DMS53 treated with DMSO at 0.1 percent for 48 hours (cell line): ENCODE measurements around the gene SGMS1.

Experiments
- DNase-seq: peaks from one replicate; lab custom pipeline; 2025; ENCODE audit not compliant: unreplicated experiment; lab: John Stamatoyannopoulos, UW

The SGMS1 gene

GRCh38 chr10:50316695-50317648 is 306.8 kb downstream of the SGMS1 start:
- DNase-seq = no peak

DNA sequence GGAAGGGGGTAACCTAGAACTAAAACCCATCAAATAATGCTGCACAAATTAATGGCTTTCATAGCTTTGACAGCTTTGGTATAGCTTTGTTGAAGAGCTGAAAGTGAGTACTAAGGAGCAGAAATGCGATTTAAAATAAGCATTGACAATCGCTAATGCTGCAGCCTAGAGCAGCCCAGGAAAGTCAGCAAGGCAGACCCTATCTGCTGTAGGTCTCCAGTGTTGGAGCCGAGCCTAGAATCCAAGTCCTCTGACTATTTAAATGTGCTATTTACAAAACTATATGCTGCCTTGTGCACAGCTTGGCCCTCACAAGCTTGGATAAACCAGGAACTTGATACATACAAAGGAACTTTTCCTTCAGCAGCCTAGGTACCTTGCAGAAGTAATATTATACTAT is 307.6 kb downstream of the SGMS1 start:
- DNase-seq = no peak

DNA sequence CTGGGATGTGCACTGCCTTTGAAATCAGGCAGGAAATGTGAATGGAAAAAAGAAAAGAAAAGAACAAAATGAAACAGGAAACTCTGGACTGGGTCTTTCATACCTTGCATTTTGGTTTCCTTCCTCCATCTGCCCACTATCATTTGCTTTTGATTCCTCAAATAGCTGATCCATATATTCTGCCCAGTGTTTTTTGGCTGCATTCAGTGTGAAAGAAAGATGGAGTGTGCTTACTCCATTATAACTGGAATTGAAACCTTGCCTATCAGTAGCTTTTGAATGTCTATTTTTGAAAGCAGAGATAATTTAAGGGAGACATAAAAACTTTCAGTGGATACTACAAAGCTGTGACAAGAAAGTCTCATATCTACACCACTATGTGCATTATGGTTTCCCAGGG is 308.3 kb downstream of the SGMS1 start:
- no peak for DNase-seq

DNA sequence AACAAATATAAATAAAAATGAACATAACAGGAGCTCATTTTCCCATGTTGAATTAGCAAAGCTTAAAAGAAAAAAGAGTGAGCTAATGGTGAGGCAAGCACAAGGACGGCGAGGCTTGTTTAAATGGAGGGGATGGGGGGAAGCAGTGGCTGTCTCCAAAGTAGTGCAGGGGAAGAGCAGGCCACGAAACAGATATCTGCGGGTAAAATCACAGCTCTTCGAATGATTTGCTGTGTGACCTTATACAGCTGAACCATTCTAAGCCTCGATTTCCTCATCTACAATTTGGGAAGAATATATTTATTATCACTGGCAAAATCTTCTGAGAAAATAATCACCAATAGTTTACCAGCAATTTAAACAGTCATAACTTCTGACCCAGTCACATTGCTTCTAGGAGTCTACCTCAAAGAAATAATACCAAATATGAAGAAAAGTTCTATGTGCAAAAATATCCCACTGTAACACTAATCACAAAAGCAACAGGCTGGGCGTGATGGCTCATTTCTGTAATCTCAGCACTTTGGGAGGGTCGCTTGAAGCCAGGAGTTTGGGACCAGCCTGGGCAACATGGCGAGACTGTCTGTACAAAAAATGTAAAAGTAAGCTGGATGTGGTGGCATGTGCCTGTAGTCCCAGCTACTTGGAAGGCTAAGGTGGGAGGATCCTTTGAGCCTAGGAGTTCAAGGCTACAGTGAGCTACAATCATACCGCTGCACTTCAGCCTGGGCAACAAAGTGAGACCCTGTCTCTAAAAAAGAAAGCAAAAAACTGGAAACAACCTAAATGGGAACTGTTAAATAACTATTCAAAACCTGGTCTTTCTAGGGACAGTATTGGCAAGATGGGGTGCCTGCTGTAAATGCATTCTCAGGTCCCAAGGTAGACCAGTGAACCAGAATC is 309.3 kb downstream of the SGMS1 start:
- no peak for DNase-seq

DNA sequence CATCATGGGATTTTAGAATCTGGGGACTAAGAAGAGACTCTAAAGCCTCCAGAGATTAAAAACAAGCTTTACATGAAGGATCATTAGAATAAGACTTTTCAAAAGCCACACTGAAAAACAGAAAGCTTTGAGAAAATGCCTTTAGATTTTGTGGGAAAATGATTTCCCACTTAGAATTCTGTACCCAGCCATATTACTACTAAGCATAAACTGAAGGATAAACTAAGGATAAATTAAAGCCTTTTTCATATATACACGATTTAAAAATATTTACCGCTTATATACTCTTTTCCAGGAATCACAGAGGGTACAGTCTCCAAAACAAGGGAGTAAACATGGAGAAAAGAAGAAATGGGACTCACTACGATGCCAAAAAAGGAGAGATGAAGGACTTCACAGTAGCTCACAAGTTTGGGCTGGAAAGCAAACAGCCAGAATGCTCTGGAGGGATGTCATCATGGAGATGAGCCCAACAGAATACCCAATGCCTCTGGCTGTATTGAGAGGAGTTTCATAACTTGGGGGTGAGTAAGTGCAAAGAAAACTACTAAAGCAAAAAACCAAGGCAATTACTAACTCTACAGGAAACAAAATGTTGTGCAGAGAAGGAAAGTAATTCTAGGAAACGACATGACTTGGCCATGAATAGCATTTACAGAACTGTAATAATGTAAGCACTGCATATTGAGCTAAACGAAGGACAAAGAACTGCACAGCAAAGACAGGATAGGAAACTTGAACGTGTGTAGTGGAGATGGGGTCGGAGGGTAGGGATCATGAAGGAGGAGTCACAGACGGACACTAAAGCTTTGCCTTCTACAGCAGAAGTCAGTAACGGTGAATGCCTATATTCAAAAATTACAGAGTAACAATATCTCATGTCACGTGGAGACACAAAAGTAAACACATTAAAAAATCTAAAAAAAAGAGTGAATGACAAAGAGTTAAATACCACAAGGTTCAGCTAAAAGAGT is 311.0 kb downstream of the SGMS1 start:
- DNase-seq = no peak

DNA sequence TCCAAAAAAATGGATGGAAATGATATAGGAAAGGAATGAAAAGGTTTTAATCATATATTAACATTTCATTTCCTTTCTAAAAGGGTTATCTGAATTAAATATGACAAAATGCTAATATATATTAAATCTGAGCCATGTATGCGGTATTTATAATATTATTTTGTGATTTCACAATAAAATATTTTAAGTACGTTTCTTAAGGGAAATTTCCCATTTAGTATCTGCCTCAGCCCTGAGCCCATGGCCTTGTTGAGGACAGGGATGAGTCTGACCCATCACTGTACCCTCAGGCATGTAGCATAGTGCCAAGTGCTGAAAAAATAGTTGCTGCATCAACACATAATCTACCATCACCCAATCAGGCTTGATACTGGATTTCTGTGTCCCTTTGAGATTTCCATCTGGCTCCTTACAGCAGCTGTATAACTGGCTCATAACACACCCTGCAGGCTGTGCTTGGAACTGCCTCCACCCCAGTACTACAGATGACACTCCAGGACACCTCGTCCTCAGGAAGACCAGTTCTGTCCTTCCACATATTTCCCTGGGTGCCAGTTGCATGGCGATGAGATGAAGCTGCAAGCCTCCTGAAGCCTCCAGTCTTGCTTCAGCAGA is 313.1 kb downstream of the SGMS1 start:
- peak; percentile 46 for DNase-seq

DNA sequence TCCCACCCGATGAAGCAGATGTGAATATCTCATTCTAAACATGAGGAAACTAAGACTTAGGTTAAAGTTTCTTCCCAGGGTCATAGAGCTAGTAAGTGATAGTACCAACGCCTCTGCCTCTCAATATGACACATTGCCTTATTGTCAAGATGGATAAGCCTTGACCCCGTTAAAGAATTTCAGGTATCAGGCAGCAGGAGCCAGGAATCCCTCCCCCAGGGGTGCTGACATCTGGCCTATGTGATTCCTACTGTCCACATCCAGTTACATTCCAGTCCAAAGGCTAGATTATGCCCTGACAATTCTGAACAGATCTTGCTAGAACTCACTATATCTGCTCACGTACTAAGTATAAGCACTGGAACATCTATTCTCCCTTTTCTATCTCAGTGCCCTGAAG is 314.4 kb downstream of the SGMS1 start:
- no peak for DNase-seq

DNA sequence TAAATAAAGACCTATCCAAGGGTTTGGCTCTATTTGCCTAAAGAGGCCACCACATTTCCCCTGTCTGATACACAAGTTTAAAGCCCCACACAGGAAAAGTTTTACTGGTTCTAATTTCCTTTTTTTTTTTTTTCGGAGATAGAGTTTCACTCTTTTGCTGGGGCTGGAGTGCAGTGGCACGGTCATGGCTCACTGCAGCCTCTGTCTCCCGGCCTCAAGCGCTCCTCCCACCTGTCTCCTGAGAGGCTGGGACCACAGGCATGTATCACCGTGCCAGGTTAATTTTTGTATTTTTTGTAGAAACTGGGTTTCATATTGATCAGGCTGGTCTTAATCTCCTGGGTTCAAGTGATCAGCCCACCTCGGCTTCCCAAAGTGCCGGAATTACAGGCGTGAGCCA is 319.1 kb downstream of the SGMS1 start:
- DNase-seq = no peak

DNA sequence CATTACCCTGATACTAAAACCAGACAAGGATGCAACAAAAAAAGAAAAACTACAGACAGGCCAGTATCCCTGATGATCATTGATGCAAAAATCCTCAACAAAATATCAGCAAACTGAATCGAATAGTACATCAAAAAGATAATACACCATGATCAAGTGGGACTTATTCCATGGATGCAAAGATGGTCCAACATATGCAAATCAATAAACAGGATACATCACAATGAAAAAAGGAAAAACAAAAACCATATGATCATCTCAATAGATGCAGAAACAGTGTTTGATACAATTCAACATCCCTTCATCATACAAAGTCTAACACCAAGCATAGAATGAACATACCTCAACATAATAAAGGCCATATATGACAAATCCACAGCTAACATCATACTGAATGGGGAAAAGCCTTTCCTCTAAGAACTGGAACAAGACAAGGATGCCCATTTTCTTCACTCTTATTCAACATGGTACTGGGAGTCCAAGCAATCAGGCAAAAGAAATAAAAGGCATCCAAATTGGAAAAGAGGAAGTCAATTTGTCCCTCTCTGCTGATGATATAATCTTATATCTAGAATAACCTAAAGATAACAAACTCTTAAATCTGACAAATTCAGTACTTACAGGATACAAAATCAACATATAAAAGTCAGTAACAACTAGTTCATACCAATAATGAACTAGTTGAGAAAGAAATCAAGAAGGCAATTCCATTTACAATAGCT is 323.6 kb downstream of the SGMS1 start:
- no peak for DNase-seq

DNA sequence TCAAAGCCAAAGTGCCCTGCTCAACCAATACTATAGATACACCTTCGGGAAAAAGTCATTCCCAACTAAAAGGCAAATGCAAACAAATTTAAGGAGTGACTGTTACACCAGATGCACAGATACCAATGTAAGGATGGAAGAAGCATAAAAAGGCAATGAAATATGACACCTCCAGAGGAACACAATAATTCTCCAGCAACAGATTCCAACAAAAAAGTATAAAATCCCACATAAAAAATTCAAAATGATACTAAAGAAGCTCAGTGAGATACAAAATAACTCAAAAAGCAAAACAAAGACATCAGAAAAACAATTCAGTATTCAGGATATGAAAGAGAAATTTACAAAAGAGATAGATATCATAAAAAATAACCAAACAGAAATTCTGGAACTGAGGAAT is 328.4 kb downstream of the SGMS1 start:
- no peak for DNase-seq

DNA sequence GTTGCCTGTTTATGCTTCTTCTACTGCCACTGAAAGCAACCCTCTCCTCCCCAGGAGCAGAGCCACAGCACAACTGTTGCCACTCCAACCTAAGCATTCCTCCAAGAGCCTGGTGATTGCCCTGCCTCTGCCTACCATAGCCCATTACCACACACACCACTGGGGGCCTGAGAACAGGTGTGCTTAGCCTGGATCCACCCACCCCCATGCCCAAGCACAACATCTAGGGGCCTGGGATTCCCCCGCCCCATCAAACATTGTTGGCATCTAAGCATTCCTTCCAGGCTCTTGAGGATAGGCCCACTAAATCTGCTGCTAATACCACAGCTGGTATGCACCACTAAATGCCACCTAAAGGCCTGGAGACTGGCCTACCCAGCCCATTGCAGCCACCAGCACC is 329.2 kb downstream of the SGMS1 start:
- no peak for DNase-seq

DNA sequence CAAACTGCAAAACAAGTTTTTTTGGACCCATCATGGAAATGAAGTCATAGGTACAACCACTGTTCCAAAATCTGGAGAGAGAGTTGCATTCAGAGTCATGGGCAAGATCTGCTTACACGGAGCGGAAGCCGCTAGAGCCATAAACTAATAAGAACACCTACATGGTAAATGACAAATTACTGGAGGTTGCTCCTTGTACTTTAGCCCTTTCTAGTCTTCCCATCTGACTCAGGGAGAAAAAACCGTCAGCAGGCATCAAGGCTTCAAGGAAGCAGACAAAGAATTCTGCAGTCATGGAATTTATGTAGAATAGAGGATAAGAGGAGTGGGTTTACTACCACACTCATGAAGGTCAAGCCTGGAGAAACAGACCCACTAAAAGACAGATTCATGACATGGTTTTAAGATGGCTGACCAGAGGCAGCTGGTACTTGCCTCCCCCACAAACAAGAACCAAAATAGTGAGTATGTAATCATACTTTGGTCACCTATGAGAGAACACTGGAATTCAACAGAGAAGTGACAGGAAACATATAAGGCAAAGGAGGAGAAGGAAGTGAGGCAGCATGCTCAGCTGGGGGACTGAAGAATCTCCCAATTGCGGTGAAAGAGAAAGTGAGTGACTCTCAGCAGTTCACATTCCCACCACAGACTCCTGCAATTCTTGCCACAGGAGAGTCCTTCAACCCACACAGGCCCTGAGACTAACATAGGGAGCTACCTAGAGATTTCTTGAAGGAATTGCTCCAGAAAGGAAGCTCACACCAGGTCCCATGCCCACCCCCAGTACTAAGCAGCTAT is 330.0 kb downstream of the SGMS1 start:
- no peak for DNase-seq

DNA sequence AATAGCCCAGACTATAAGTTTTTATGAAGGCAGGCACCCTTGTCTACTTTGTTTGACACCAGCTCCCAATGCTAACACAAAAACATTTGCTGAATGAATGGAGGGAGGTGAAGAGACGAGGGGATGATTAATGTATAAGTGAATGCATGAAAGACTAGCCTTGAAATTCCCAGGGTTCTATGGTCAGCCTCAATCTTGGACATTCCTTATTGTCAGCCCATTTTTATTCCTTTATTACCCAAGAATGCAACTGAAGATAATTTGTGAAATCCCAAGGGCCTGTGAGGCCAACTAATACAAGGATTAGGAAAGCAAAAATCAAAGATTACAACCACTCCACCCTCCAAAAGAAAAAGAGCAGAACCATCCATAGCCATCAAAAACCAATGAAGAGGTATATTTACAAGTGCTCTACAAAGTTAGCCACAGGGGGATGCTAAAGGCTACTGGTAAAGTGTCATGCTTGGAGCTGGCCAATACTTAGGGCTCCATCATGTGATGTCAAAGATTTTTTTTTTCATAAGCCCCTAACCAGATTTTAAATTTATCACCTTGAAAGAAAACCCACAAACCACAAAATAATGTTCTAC is 332.4 kb downstream of the SGMS1 start:
- DNase-seq = no peak

GRCh38 chr10:50289196-50289595 is 334.6 kb downstream of the SGMS1 start:
- no peak for DNase-seq

DNA sequence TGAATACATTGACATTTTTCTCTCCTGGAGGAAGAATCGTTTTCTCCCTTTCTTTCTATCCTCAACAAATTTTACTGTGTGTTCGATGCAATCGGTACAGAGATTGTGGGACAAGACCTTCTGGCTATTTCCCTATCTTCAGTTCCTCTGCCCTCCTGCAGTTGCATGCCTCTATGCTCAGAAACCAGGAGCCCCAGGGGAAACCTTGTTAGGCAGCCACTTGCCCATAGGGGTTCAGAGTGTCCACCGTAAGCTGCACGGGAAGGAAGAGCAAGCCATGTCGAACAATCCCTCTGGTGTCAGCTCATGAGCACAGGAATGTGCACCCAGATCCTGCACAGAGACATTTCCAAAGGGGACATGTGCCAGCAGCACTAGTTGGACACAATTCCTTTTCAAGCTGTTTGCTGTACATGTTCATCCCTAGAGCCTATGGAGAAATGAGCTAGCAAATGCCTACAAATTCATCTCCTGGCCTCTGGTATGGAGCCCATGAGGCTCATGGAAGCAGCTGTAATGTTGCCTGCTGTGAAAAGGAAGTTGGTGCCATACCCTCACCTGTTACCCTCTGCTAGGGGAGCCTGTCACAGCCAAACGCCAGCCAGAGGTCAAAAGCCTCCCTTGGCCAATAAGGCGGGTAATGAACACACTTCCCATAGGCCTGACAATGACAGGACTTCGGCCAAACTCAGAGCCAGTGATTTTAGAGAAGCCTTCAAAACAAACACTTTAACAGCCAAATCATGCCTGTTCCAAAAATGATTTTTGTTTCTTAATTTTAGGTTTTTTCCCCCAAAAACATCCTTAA is 336.6 kb downstream of the SGMS1 start:
- DNase-seq = no peak

GRCh38 chr10:50286517-50286916 is 337.2 kb downstream of the SGMS1 start:
- no peak for DNase-seq

DNA sequence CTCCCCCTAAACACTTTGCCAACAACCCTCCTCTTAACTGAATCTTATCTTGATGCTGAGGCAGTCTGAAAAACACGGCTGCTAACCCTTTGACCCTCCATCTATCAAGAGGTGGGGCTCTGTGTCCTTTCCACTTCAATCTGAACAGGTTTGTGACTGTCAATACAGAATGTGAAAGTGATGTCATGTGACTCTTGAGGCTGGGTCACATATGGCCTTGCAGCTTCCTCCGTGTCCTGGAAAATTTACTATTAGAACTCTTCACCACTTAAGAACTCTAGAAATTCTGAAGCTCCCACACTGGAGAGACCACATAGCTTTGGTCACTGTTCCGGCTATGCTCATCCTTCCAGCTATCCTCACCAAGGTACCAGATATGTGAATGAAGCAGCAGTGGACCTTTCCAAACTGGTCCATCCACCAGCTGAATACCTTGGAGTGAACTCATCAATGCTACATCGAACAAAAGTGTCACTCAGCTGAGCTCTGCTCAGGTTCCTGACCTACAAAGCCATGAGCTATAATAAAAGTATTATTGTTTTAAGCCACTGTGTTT is 341.7 kb downstream of the SGMS1 start:
- no peak for DNase-seq
